ENCODE measurements around the gene SCUBE1. TPM values are rescaled to one million over a fixed set of nuclear protein-coding genes. Genes with fewer than 3 reads are reported as not detected.

SCUBE1 gene
- total RNA-seq, 1 experiment from 2014 or later = not detected

DNA sequence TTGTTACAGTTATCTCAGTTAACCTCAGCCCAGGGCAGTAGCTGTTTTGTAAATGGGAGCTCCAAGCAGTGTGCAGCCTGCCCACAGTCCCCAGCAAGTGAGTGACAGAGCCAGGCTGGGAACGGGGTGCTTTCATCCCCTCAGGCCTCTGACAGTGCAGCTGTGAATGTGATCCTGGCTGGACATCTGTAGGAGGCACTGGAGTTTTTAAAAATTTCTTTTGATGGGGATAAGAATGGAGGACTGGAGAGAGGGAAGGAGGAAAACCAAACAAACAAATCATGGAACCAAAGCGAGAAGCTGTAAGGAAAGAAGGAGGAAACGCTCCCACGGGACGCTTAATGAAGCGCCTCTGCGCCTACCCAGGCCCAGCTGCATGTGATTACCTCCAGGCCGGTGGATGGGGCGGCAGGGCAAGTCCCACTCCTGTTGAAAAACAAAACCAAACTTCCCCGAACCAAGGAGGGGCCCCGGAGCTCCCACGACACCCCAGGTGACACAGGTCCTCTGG is 40.6 kb downstream of the SCUBE1 start:
- H3K27ac ChIP-seq (ENCODE audit: low read length) = no peak overlapping the region
- no peaks in the 10 kb centered on the region for H3K27me3 ChIP-seq (ENCODE audit: control insufficient read depth, insufficient read depth, low read length)

DNA sequence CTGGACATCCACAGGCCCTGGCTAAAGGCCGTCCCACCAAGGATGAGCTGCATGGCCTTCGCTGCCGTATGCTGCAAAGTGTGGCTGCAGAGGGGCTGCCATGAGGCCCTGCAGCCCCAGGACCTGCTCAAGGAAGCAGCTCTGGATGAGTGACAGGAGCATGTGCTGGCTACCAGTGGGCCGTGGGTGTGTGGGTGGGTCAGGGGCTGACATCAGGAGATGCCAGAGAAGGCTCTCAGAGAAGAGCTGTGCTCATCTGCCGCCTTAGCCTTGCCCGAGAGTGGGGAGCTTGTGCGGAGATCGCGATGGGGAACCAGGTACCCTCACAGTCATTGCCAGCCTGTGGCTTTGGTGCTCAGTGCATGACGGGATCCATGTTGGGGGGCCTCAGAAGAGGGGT is 41.3 kb downstream of the SCUBE1 start:
- no peaks in the 10 kb centered on the region for H3K36me3 ChIP-seq (ENCODE audit: control insufficient read depth, insufficient read depth, low read length)
- H3K27ac ChIP-seq (ENCODE audit: low read length) = no peak overlapping the region
- TF ChIP-seq, protein P1, sequence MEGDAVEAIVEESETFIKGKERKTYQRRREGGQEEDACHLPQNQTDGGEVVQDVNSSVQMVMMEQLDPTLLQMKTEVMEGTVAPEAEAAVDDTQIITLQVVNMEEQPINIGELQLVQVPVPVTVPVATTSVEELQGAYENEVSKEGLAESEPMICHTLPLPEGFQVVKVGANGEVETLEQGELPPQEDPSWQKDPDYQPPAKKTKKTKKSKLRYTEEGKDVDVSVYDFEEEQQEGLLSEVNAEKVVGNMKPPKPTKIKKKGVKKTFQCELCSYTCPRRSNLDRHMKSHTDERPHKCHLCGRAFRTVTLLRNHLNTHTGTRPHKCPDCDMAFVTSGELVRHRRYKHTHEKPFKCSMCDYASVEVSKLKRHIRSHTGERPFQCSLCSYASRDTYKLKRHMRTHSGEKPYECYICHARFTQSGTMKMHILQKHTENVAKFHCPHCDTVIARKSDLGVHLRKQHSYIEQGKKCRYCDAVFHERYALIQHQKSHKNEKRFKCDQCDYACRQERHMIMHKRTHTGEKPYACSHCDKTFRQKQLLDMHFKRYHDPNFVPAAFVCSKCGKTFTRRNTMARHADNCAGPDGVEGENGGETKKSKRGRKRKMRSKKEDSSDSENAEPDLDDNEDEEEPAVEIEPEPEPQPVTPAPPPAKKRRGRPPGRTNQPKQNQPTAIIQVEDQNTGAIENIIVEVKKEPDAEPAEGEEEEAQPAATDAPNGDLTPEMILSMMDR (IDR thresholded peaks at IDR 0.05) = no peak
- no peak for TF ChIP-seq TCF7L2 (IDR thresholded peaks at IDR 0.05; ENCODE audit: low read depth, low read length)
- no peak for TF ChIP-seq POLR2AphosphoS5 (IDR thresholded peaks at IDR 0.05; ENCODE audit: low read depth, low read length)
- TF ChIP-seq, protein P2, sequence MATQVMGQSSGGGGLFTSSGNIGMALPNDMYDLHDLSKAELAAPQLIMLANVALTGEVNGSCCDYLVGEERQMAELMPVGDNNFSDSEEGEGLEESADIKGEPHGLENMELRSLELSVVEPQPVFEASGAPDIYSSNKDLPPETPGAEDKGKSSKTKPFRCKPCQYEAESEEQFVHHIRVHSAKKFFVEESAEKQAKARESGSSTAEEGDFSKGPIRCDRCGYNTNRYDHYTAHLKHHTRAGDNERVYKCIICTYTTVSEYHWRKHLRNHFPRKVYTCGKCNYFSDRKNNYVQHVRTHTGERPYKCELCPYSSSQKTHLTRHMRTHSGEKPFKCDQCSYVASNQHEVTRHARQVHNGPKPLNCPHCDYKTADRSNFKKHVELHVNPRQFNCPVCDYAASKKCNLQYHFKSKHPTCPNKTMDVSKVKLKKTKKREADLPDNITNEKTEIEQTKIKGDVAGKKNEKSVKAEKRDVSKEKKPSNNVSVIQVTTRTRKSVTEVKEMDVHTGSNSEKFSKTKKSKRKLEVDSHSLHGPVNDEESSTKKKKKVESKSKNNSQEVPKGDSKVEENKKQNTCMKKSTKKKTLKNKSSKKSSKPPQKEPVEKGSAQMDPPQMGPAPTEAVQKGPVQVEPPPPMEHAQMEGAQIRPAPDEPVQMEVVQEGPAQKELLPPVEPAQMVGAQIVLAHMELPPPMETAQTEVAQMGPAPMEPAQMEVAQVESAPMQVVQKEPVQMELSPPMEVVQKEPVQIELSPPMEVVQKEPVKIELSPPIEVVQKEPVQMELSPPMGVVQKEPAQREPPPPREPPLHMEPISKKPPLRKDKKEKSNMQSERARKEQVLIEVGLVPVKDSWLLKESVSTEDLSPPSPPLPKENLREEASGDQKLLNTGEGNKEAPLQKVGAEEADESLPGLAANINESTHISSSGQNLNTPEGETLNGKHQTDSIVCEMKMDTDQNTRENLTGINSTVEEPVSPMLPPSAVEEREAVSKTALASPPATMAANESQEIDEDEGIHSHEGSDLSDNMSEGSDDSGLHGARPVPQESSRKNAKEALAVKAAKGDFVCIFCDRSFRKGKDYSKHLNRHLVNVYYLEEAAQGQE (IDR thresholded peaks at IDR 0.05; ENCODE audit: insufficient read depth in 1 of 2, low read depth in 2 of 2, low read length in 1 of 2) = no peak
- no peak for TF ChIP-seq SIN3A (IDR thresholded peaks at IDR 0.05; ENCODE audit: borderline replicate concordance, insufficient read depth, low read depth, low read length)
- H3K27me3 ChIP-seq (ENCODE audit: control insufficient read depth, insufficient read depth, low read length) = no peaks in the 10 kb centered on the region
- POLR2A ChIA-PET = no interaction called here
- DNase-seq (ENCODE audit: low read depth, low spot score) = no peak
- no peak for ATAC-seq
- in situ Hi-C loops (cut with HindIII; ENCODE audit: low pct_unique_long_range_greater_than_20kb, low sequenced_read_pairs) (no loop called here), intact Hi-C loops (cut with micrococcal nuclease; ENCODE audit: unreplicated experiment) (no loop called here)
- CTCF ChIA-PET = no interaction called here
- H3K4me3 ChIP-seq (ENCODE audit: low read depth in 2 of 2, low read length in 2 of 2) = no peak overlapping the region
- H3K9me3 ChIP-seq (ENCODE audit: control insufficient read depth, insufficient read depth, low read depth, low read length) = no peaks in the 10 kb centered on the region
- H3K4me1 ChIP-seq (ENCODE audit: control insufficient read depth, insufficient read depth, low read length) = no peaks in the 10 kb centered on the region
- no TSS peak for BruUV-seq (replicated peaks)

More for the DNA sequence above, 40.6 kb downstream of the SCUBE1 start:
- TF ChIP-seq, protein P2 (IDR thresholded peaks at IDR 0.05; ENCODE audit: insufficient read depth in 1 of 2, low read depth in 2 of 2, low read length in 1 of 2) = no peak
- TF ChIP-seq POLR2AphosphoS5 (IDR thresholded peaks at IDR 0.05; ENCODE audit: low read depth, low read length) (no peak), TCF7L2 (IDR thresholded peaks at IDR 0.05; ENCODE audit: low read depth, low read length) (no peak), SIN3A (IDR thresholded peaks at IDR 0.05; ENCODE audit: borderline replicate concordance, insufficient read depth, low read depth, low read length) (no peak)
- TF ChIP-seq, protein P1 (IDR thresholded peaks at IDR 0.05) = no peak
- in situ Hi-C loops (cut with HindIII; ENCODE audit: low pct_unique_long_range_greater_than_20kb, low sequenced_read_pairs) = no loop called here
- intact Hi-C loops (cut with micrococcal nuclease; ENCODE audit: unreplicated experiment) = no loop called here
- ChIA-PET CTCF (no interaction called here), POLR2A (no interaction called here)
- ATAC-seq (no peak), DNase-seq (ENCODE audit: low read depth, low spot score) (no peak)
- no TSS peak for BruUV-seq (replicated peaks)
- no peaks in the 10 kb centered on the region for H3K9me3 ChIP-seq (ENCODE audit: control insufficient read depth, insufficient read depth, low read depth, low read length)
- H3K36me3 ChIP-seq (ENCODE audit: control insufficient read depth, insufficient read depth, low read length) = no peaks in the 10 kb centered on the region
- H3K4me3 ChIP-seq (ENCODE audit: low read depth in 2 of 2, low read length in 2 of 2) = no peak overlapping the region
- no peaks in the 10 kb centered on the region for H3K4me1 ChIP-seq (ENCODE audit: control insufficient read depth, insufficient read depth, low read length)
